ENCODE measurements around the gene BCL11B.

The BCL11B gene

GRCh38 chr14:99284254-99285004 is 12.4 kb upstream of the BCL11B start:
- DNase-seq = no peak

GRCh38 chr14:99282261-99283050 is 10.5 kb upstream of the BCL11B start:
- DNase-seq = no peak

GRCh38 chr14:99281396-99281795 is 9.4 kb upstream of the BCL11B start:
- no peak for DNase-seq

GRCh38 chr14:99280852-99281251 is 8.9 kb upstream of the BCL11B start:
- DNase-seq = no peak

GRCh38 chr14:99280066-99280731 is 8.2 kb upstream of the BCL11B start:
- no peak for DNase-seq

GRCh38 chr14:99278836-99279235 is 6.8 kb upstream of the BCL11B start:
- DNase-seq = no peak

GRCh38 chr14:99277530-99277929 is 5.5 kb upstream of the BCL11B start:
- DNase-seq = no peak

GRCh38 chr14:99276482-99276881 is 4.5 kb upstream of the BCL11B start:
- DNase-seq = no peak

- DNase-seq = no peak
Measured at GRCh38 chr14:99275222-99275584, 3.2 kb upstream of the BCL11B start.

GRCh38 chr14:99274346-99275221 is 2.6 kb upstream of the BCL11B start:
- DNase-seq = peak; percentile 96

- peak; percentile 40 for DNase-seq
Measured at GRCh38 chr14:99273766-99274345, 1.9 kb upstream of the BCL11B start.

- DNase-seq = peak; percentile 80
Measured at GRCh38 chr14:99272899-99273765, 1.1 kb upstream of the BCL11B start.

- no peak for DNase-seq
Measured at GRCh38 chr14:99272632-99272898, 568 bp upstream of the BCL11B start.

- DNase-seq = no peak
Measured at GRCh38 chr14:99271221-99271941, 616 bp downstream of the BCL11B start.

- peak; percentile 64 for DNase-seq
Measured at GRCh38 chr14:99270458-99271220, 1.4 kb downstream of the BCL11B start.

GRCh38 chr14:99268810-99269707 is 2.9 kb downstream of the BCL11B start:
- peak; percentile 66 for DNase-seq

- peak; percentile 73 for DNase-seq
Measured at GRCh38 chr14:99267837-99268781, 3.9 kb downstream of the BCL11B start.

GRCh38 chr14:99267381-99267780 is 4.6 kb downstream of the BCL11B start:
- no peak for DNase-seq
